GM12878 (cell line): ENCODE data around the gene MKNK1. TPM values are rescaled to one million over a fixed set of nuclear protein-coding genes. Genes with fewer than 3 reads are reported as not detected.

Experiments
- ATAC-seq: fragments of 200-7000 bp; cut with Tn5 transposase; 3 replicates; pipeline ENCODE4 v1.9.1; 2020; ENCODE audit warnings: mild to moderate bottlenecking, moderate library complexity
- BruUV-seq: library from RNA; stranded (reverse); fragments of 400-500 nt; replicated peaks from 2 replicates; lab custom pipeline; 2021; lab: Mats Ljungman, UMichigan
- CTCF ChIA-PET: fragments of 300-600 bp; sonication (Branson Sonifier 250); formaldehyde crosslinking; extraction: SDS; loops from one replicate; lab custom pipeline; 2021; ENCODE audit warnings: inconsistent platforms; lab: Yijun Ruan, JAX
- POLR2A ChIA-PET: fragments of 350-600 bp; formaldehyde crosslinking; extraction: SDS; loops from one replicate; lab custom pipeline; 2021; ENCODE audit warnings: inconsistent platforms; lab: Charles Lee
- RAD21 ChIA-PET: fragments of 300-600 bp; sonication (Branson Sonifier 250); formaldehyde crosslinking; loops from one replicate; lab custom pipeline; 2023; ENCODE audit warnings: antibody characterized with exemption; ENCODE audit not compliant: unreplicated experiment; lab: Charles Lee
- SMC1A ChIA-PET: fragments of 300-600 bp; sonication (Branson Sonifier 250); formaldehyde crosslinking; loops from one replicate; lab custom pipeline; 2023; ENCODE audit not compliant: unreplicated experiment, uncharacterized antibody; lab: Charles Lee
- DNase-seq: peaks from one replicate; pipeline ENCODE4 v3.0.0-alpha.2; 2011; ENCODE audit warnings: low read depth, low spot score
- FAIRE-seq: peaks from 3 replicates; lab custom pipeline; 2011; peaks lifted over from hg19 to GRCh38; lab: Jason Lieb, UNC
- H2AFZ ChIP-seq: 2 replicates; pipeline ENCODE4 v1.6.0; 2011; ENCODE audit warnings: low read depth, low read length, control low read depth; ENCODE audit not compliant: control insufficient read depth
- H3K27ac ChIP-seq: 2 replicates; pipeline ENCODE4 v1.5.1; 2011; ENCODE audit warnings: control low read depth; ENCODE audit not compliant: control insufficient read depth, insufficient read depth
- H3K27me3 ChIP-seq, 2 experiments: replicated peaks in 1 of 2; 2 replicates each; pipeline versions ENCODE4 v1.6.0 to v1.6.1; 2011; ENCODE audit warnings: low read length in 1 of 2; ENCODE audit not compliant: control insufficient read depth in 2 of 2, insufficient read depth in 2 of 2
- H3K36me3 ChIP-seq, 2 experiments: 2 replicates each; pipeline ENCODE4 v1.5.1; 2011; ENCODE audit warnings: low read length in 1 of 2; ENCODE audit not compliant: control insufficient read depth in 2 of 2, insufficient read depth in 2 of 2
- H3K4me1 ChIP-seq: 2 replicates; pipeline ENCODE4 v1.6.1; 2011; ENCODE audit warnings: mild to moderate bottlenecking, low read length, moderate library complexity, mixed read lengths; ENCODE audit not compliant: control insufficient read depth, insufficient read depth
- H3K4me2 ChIP-seq: 2 replicates; pipeline ENCODE4 v1.6.0; 2011; ENCODE audit warnings: control low read depth; ENCODE audit not compliant: control insufficient read depth, insufficient read depth
- H3K4me3 ChIP-seq: fragments of 200-600 bp; sonication (generic); 2 replicates; pipeline ENCODE4 v1.5.1; 2016
- H3K79me2 ChIP-seq: 2 replicates; pipeline ENCODE4 v1.6.0; 2011; ENCODE audit warnings: low read length; ENCODE audit not compliant: control insufficient read depth, insufficient read depth
- H3K9ac ChIP-seq: 2 replicates; pipeline ENCODE4 v1.8.0; 2011; ENCODE audit warnings: low read length, control low read depth, mixed read lengths; ENCODE audit not compliant: control insufficient read depth, insufficient read depth
- H3K9me3 ChIP-seq: replicated peaks from 3 replicates; pipeline ENCODE4 v1.5.1; 2011; ENCODE audit warnings: mild to moderate bottlenecking, low read length; ENCODE audit not compliant: control insufficient read depth, insufficient read depth
- H4K20me1 ChIP-seq: 2 replicates; pipeline ENCODE4 v1.6.0; 2011; ENCODE audit not compliant: control insufficient read depth, insufficient read depth
- ATF3 ChIP-seq: IDR thresholded peaks from 2 replicates; pipeline ENCODE4 v1.6.1; 2011; ENCODE audit warnings: low read depth, mild to moderate bottlenecking, low read length, moderate library complexity, borderline replicate concordance; ENCODE audit errors: extremely low read depth
- CBX5 ChIP-seq: sonication (generic); IDR thresholded peaks from 2 replicates; pipeline ENCODE4 v1.6.1; 2016; ENCODE audit warnings: low read depth, moderate library complexity, mild to moderate bottlenecking, inconsistent platforms
- CREB1 ChIP-seq: IDR thresholded peaks from 2 replicates; pipeline ENCODE4 v1.6.1; 2012; ENCODE audit warnings: low read depth, mild to moderate bottlenecking, inconsistent platforms
- DPF2 ChIP-seq: fragments of 450-650 bp; IDR thresholded peaks from 2 replicates; pipeline ENCODE4 v1.6.1; 2017; ENCODE audit warnings: mild to moderate bottlenecking
- FOXM1 ChIP-seq: IDR thresholded peaks from 2 replicates; pipeline ENCODE4 v1.6.1; 2012; ENCODE audit warnings: low read depth, mild to moderate bottlenecking, inconsistent platforms, low read length, moderate library complexity
- HDGF ChIP-seq: fragments of 450-650 bp; IDR thresholded peaks from 2 replicates; pipeline ENCODE4 v1.6.1; 2016; ENCODE audit warnings: antibody characterized with exemption
- JUND ChIP-seq: IDR thresholded peaks from 2 replicates; pipeline ENCODE4 v1.6.1; 2012; ENCODE audit warnings: low read depth, mild to moderate bottlenecking, low read length, improper control_type of control experiment, moderate library complexity
- MEF2B ChIP-seq: fragments of 450-650 bp; IDR thresholded peaks from 2 replicates; pipeline ENCODE4 v1.6.1; 2018; ENCODE audit warnings: mild to moderate bottlenecking, moderate library complexity; ENCODE audit not compliant: partially characterized antibody, poor library complexity, severe bottlenecking
- NR2C2 ChIP-seq: IDR thresholded peaks from 2 replicates; pipeline ENCODE4 v1.6.1; 2011; ENCODE audit warnings: borderline replicate concordance, low read depth; ENCODE audit not compliant: control insufficient read depth, insufficient read length
- PAX8 ChIP-seq: fragments of 450-650 bp; IDR thresholded peaks from 2 replicates; pipeline ENCODE4 v1.6.1; 2017; ENCODE audit warnings: mild to moderate bottlenecking, moderate library complexity
- PBX3 ChIP-seq: IDR thresholded peaks from 2 replicates; pipeline ENCODE4 v1.6.1; 2011; ENCODE audit warnings: mild to moderate bottlenecking, low read depth, low read length, moderate library complexity; ENCODE audit not compliant: insufficient replicate concordance
- PML ChIP-seq: IDR thresholded peaks from 2 replicates; pipeline ENCODE4 v1.6.1; 2012; ENCODE audit warnings: low read length, inconsistent platforms
- SRF ChIP-seq, 2 experiments: IDR thresholded peaks; 2 replicates each; pipeline ENCODE4 v1.6.1; 2011; ENCODE audit warnings: low read depth in 2 of 2, low read length in 2 of 2, mild to moderate bottlenecking in 1 of 2, moderate library complexity in 1 of 2
- SUZ12 ChIP-seq: fragments of 200-600 bp; sonication (generic); IDR thresholded peaks from one replicate; pipeline ENCODE4 v1.6.1; 2018; ENCODE audit warnings: antibody characterized with exemption, mild to moderate bottlenecking; ENCODE audit not compliant: unreplicated experiment
- ZBTB11 ChIP-seq: fragments of 450-650 bp; formaldehyde crosslinking; IDR thresholded peaks from 2 replicates; pipeline ENCODE4 v1.5.0; 2022; ENCODE audit warnings: mild to moderate bottlenecking, missing genetic modification characterization
- ZBTB33 ChIP-seq: fragments of 450-650 bp; IDR thresholded peaks from 2 replicates; pipeline ENCODE4 v1.6.1; 2017; ENCODE audit warnings: mild to moderate bottlenecking
- WGBS: methylation state at CpG from one replicate; pipeline ENCODE4 v1.1.6; 2016; ENCODE audit warnings: low lambda C conversion rate; ENCODE audit not compliant: insufficient replicate concordance, insufficient coverage; ENCODE audit errors: missing lambda C conversion rate; 5-methylcytosine and 5-hydroxymethylcytosine counted together
- in situ Hi-C: fragments of 300-500 bp; cut with MboI; formaldehyde crosslinking; loops from 9 replicates; pipeline ENCODE4 v1.14.3; 2018; ENCODE audit warnings: mixed read lengths
- intact Hi-C: fragments of 100-400 bp; cut with micrococcal nuclease; formaldehyde crosslinking; loops from one replicate; pipeline ENCODE4 v1.14.2; 2022; ENCODE audit not compliant: unreplicated experiment
- polyA plus RNA-seq, 11 experiments: library from polyadenylated mRNA; depleted of rRNA in 4 of 11; unstranded in 6 of 11; stranded (reverse) in 5 of 11; fragments of >200 nt; fragmentation: Nextera tagmentation in 4 of 11; fragmentation: Illumina TruSeq in 1 of 11; extraction: Ambion mirVana in 4 of 11; extraction: Trizol in 1 of 11; gene quantifications; 1 replicate in 1 of 11; 2 replicates in 10 of 11; pipeline versions ENCODE4 v1.2.1 to v1.2.3, GENCODE V29; 2011 to 2016; ENCODE audit warnings: inconsistent platforms in 2 of 11, missing spikeins in 2 of 11, low read depth in 1 of 11
- total RNA-seq, 4 experiments: library from RNA; depleted of rRNA in 3 of 4; stranded (reverse); fragments of >200 nt in 3 of 4; fragmentation: Illumina TruSeq in 1 of 4; extraction: Trizol in 1 of 4; gene quantifications; 2 replicates each; pipeline versions ENCODE4 v1.2.1 to v1.2.3, GENCODE V29; 2013 to 2021

Gene MKNK1
- total and polyA plus RNA-seq, 10 of the 15 experiments (the other 5 are each of a cell fraction or from before 2014, with no cell fraction given), result 13.7 to 29.9 (median 26.5) TPM

GRCh38 chr1:46558141-46558963, 45.7 kb downstream of the MKNK1 start:
- ChIA-PET SMC1A (no interaction called here), POLR2A (no interaction called here), CTCF (interaction anchor here (1.6 kb wide), 1 partner anchor 10 kb away, joined by 4 read pairs; no protein-coding TSS in a partner anchor), RAD21 (no interaction called here)
- ATAC-seq, result no peak
- no peaks in the 10 kb centered on the region for H3K27me3 ChIP-seq
- no peak overlapping the region for H3K4me3 ChIP-seq
- H3K4me1 ChIP-seq, result no peaks in the 10 kb centered on the region
- peaks cover 0 to 5% of the 10 kb centered on the region in 2 experiments; a peak in 3 of 4 replicates for H3K36me3 ChIP-seq
- intact Hi-C loops, result no loop called here
- no peak for FAIRE-seq
- no TSS peak for BruUV-seq
- in situ Hi-C loops, result no loop called here
- H2AFZ ChIP-seq, result no peak overlapping the region
- no peak overlapping the region for H3K9ac ChIP-seq
- DNase-seq, result no peak
- H3K79me2 ChIP-seq, result no peaks in the 10 kb centered on the region
- H3K27ac ChIP-seq, result no peak overlapping the region
- no peak overlapping the region for H3K4me2 ChIP-seq
- no peaks in the 10 kb centered on the region for H4K20me1 ChIP-seq
- H3K9me3 ChIP-seq, result no peaks in the 10 kb centered on the region
- WGBS, result 97% methylated on average over 18 of the region's 20 CpGs
- TF ChIP-seq PBX3, result no peak
- no peak for TF ChIP-seq CBX5
- TF ChIP-seq PAX8, result no peak
- no peak for TF ChIP-seq MEF2B
- no peak for TF ChIP-seq SUZ12
- TF ChIP-seq ZBTB11 (CRISPR knock-in tag), result no peak
- TF ChIP-seq PML, result no peak
- no peak for TF ChIP-seq JUND
- no peak for TF ChIP-seq NR2C2
- no peak for TF ChIP-seq CREB1
- TF ChIP-seq FOXM1, result no peak
- TF ChIP-seq DPF2, result no peak
- TF ChIP-seq SRF (IDR thresholded peaks at IDR 0.05; ENCODE audit: low read depth in 2 of 2, low read length in 2 of 2), result no peak
- no peak for TF ChIP-seq HDGF
- TF ChIP-seq ZBTB33, result no peak
- no peak for TF ChIP-seq ATF3
